ENCODE measurements around the gene MAP3K2.

- TF ChIP-seq CTCF (IDR thresholded peaks at IDR 0.05; ENCODE audit: extremely low read depth in 1 of 2, insufficient read depth in 1 of 2, low read depth in 1 of 2, low read length in 2 of 2), result no peak
- TF ChIP-seq POLR2AphosphoS5 (IDR thresholded peaks at IDR 0.05; ENCODE audit: insufficient read depth, low read depth, low read length), result no peak
Observed at GRCh38 chr2:127365211-127365643, 22.5 kb downstream of the MAP3K2 start.
